IMR-90 (cell line): ENCODE data around the gene ITGB5. TPM values are rescaled to one million over a fixed set of nuclear protein-coding genes. Genes with fewer than 3 reads are reported as not detected.

Experiments
- ATAC-seq: fragments of 200-7000 bp; cut with Tn5 transposase; 2 replicates; pipeline ENCODE4 v1.9.1; 2020; ENCODE audit warnings: low read depth, mild to moderate bottlenecking, moderate library complexity
- BruUV-seq: library from RNA; stranded (reverse); fragments of 400-500 nt; replicated peaks from 2 replicates; lab custom pipeline; 2021; lab: Mats Ljungman, UMichigan
- CTCF ChIA-PET: fragments of 300-600 bp; formaldehyde crosslinking; extraction: SDS; loops from one replicate; lab custom pipeline; 2021; ENCODE audit warnings: antibody characterized with exemption; lab: Yijun Ruan, JAX
- POLR2A ChIA-PET: fragments of 300-600 bp; sonication (Branson Sonifier 250); formaldehyde crosslinking; loops from one replicate; lab custom pipeline; 2022; ENCODE audit warnings: antibody characterized with exemption; ENCODE audit not compliant: unreplicated experiment; lab: Charles Lee
- DNase-seq: peaks from one replicate; pipeline ENCODE4 v3.0.0; 2013
- H2AFZ ChIP-seq: replicated peaks from 2 replicates; pipeline ENCODE3; 2013; ENCODE audit warnings: low read length, mild to moderate bottlenecking; ENCODE audit not compliant: poor library complexity
- H2AK5ac ChIP-seq: 2 replicates; pipeline ENCODE4 v1.6.1; 2013; ENCODE audit warnings: low read depth, low read length, inconsistent platforms
- H2AK9ac ChIP-seq: replicated peaks from 2 replicates; pipeline ENCODE3; 2013; ENCODE audit warnings: mild to moderate bottlenecking, low read depth, low read length, moderate library complexity; ENCODE audit not compliant: poor library complexity
- H2BK120ac ChIP-seq: 2 replicates; pipeline ENCODE4 v1.6.1; 2013; ENCODE audit warnings: low read depth, low read length, inconsistent platforms
- H2BK15ac ChIP-seq: 3 replicates; pipeline ENCODE4 v1.6.1; 2013; ENCODE audit warnings: low read depth, low read length, inconsistent platforms
- H2BK20ac ChIP-seq: 2 replicates; pipeline ENCODE4 v1.6.1; 2013; ENCODE audit warnings: low read depth, mild to moderate bottlenecking, inconsistent platforms, low read length, moderate library complexity
- H2BK5ac ChIP-seq: 2 replicates; pipeline ENCODE4 v1.6.1; 2013; ENCODE audit warnings: mild to moderate bottlenecking, low read depth, low read length, inconsistent platforms; ENCODE audit not compliant: poor library complexity, severe bottlenecking
- H3K14ac ChIP-seq: replicated peaks from 2 replicates; pipeline ENCODE4 v1.6.1; 2013; ENCODE audit warnings: low read depth, low read length, inconsistent platforms
- H3K18ac ChIP-seq: 2 replicates; pipeline ENCODE4 v1.6.1; 2013; ENCODE audit warnings: low read depth, low read length, control low read depth
- H3K23ac ChIP-seq: 2 replicates; pipeline ENCODE4 v1.6.1; 2013; ENCODE audit warnings: low read depth, low read length, inconsistent platforms
- H3K27ac ChIP-seq: 2 replicates; pipeline ENCODE4 v1.5.1; 2013; ENCODE audit warnings: mild to moderate bottlenecking, control low read depth, low read length; ENCODE audit not compliant: insufficient read depth
- H3K27me3 ChIP-seq: 2 replicates; pipeline ENCODE4 v1.6.1; 2013; ENCODE audit warnings: low read length; ENCODE audit not compliant: control insufficient read depth, insufficient read depth
- H3K36me3 ChIP-seq: 2 replicates; pipeline ENCODE4 v1.6.1; 2013; ENCODE audit warnings: low read length, mixed read lengths; ENCODE audit not compliant: control insufficient read depth, insufficient read depth
- H3K4ac ChIP-seq: 2 replicates; pipeline ENCODE4 v1.6.1; 2013; ENCODE audit warnings: low read depth, low read length, inconsistent platforms
- H3K4me1 ChIP-seq: 2 replicates; pipeline ENCODE4 v1.6.1; 2013; ENCODE audit warnings: low read length, mixed read lengths; ENCODE audit not compliant: control insufficient read depth, insufficient read depth
- H3K4me2 ChIP-seq: 2 replicates; pipeline ENCODE4 v1.6.1; 2013; ENCODE audit warnings: low read depth, mild to moderate bottlenecking, control low read depth, low read length, moderate library complexity
- H3K4me3 ChIP-seq: 2 replicates; pipeline ENCODE4 v1.5.1; 2013; ENCODE audit warnings: low read depth, mild to moderate bottlenecking, control low read depth, low read length, moderate library complexity; ENCODE audit not compliant: insufficient read depth
- H3K56ac ChIP-seq: 2 replicates; pipeline ENCODE4 v1.6.1; 2013; ENCODE audit warnings: low read length, inconsistent platforms; ENCODE audit not compliant: insufficient read depth; ENCODE audit errors: extremely low read depth
- H3K79me1 ChIP-seq, 2 experiments: 2 replicates each; pipeline ENCODE4 v1.6.1; 2013; ENCODE audit warnings: low read length in 2 of 2, inconsistent platforms in 1 of 2, low read depth in 1 of 2
- H3K9ac ChIP-seq: 2 replicates; pipeline ENCODE4 v1.6.1; 2013; ENCODE audit warnings: low read depth, low read length, control low read depth
- H3K9me1 ChIP-seq: 2 replicates; pipeline ENCODE4 v1.6.1; 2013; ENCODE audit warnings: low read length, inconsistent platforms; ENCODE audit not compliant: insufficient read depth
- H3K9me3 ChIP-seq: 2 replicates; pipeline ENCODE4 v1.6.1; 2013; ENCODE audit warnings: low read length; ENCODE audit not compliant: control insufficient read depth, insufficient read depth
- H4K20me1 ChIP-seq: 2 replicates; pipeline ENCODE4 v1.6.1; 2013; ENCODE audit warnings: low read length, inconsistent platforms; ENCODE audit not compliant: insufficient read depth
- H4K5ac ChIP-seq: 2 replicates; pipeline ENCODE4 v1.6.1; 2013; ENCODE audit warnings: mild to moderate bottlenecking, low read depth, low read length, control low read depth
- H4K8ac ChIP-seq, 2 experiments: 2 replicates each; pipeline ENCODE4 v1.6.1; 2013; ENCODE audit warnings: low read depth in 2 of 2, low read length in 2 of 2, control low read depth in 1 of 2, inconsistent platforms in 1 of 2
- H4K91ac ChIP-seq: 2 replicates; pipeline ENCODE4 v1.6.1; 2013; ENCODE audit warnings: low read depth, low read length, inconsistent platforms; ENCODE audit not compliant: insufficient read depth
- CEBPB ChIP-seq: IDR thresholded peaks from 2 replicates; pipeline ENCODE4 v1.6.1; 2012; ENCODE audit warnings: low read depth, low read length, improper control_type of control experiment
- FOS ChIP-seq: fragments of 150-350 bp; IDR thresholded peaks from 2 replicates; pipeline ENCODE4 v1.6.1; 2016; ENCODE audit warnings: low read depth, low read length
- MAFK ChIP-seq: IDR thresholded peaks from 2 replicates; pipeline ENCODE4 v1.6.1; 2012; ENCODE audit warnings: low read depth, low read length, improper control_type of control experiment
- MAZ ChIP-seq: IDR thresholded peaks from 2 replicates; pipeline ENCODE4 v1.6.1; 2012; ENCODE audit warnings: low read depth, mild to moderate bottlenecking, low read length, improper control_type of control experiment, moderate library complexity, borderline replicate concordance
- NFE2L2 ChIP-seq: fragments of 150-350 bp; IDR thresholded peaks from 2 replicates; pipeline ENCODE4 v1.6.1; 2016; ENCODE audit warnings: low read depth, mild to moderate bottlenecking, low read length
- POLR2A ChIP-seq: IDR thresholded peaks from 2 replicates; pipeline ENCODE4 v1.6.1; 2012; ENCODE audit warnings: mild to moderate bottlenecking, low read depth, low read length
- RCOR1 ChIP-seq: IDR thresholded peaks from 2 replicates; pipeline ENCODE4 v1.6.1; 2012; ENCODE audit warnings: mild to moderate bottlenecking, low read length, improper control_type of control experiment; ENCODE audit not compliant: insufficient replicate concordance
- SMC3 ChIP-seq: fragments of 150-350 bp; IDR thresholded peaks from 2 replicates; pipeline ENCODE4 v1.6.1; 2016; ENCODE audit warnings: low read depth, mild to moderate bottlenecking, antibody characterized with exemption, low read length, moderate library complexity
- WGBS, 2 experiments: methylation state at CpG; one replicate each; pipeline versions ENCODE4 v1.1.5 to v1.1.7; 2013; ENCODE audit warnings: missing lambda C conversion rate in 2 of 2; ENCODE audit not compliant: insufficient read length in 1 of 2; ENCODE audit errors: extremely low coverage in 2 of 2; 5-methylcytosine and 5-hydroxymethylcytosine counted together
- dilution Hi-C: fragments of 300-500 bp; cut with HindIII; formaldehyde crosslinking; loops from one replicate; pipeline ENCODE4 v1.14.3; 2018; ENCODE audit warnings: low sequenced_read_pairs; ENCODE audit not compliant: unreplicated experiment
- in situ Hi-C: fragments of 300-500 bp; cut with MboI; formaldehyde crosslinking; loops from 3 replicates; pipeline ENCODE4 v1.14.3; 2019; ENCODE audit warnings: low sequenced_read_pairs, inconsistent platforms, mixed read lengths
- intact Hi-C: fragments of 100-400 bp; cut with micrococcal nuclease; formaldehyde crosslinking; loops from 2 replicates; pipeline ENCODE4 v1.10.0; 2022
- polyA plus RNA-seq, 3 experiments: library from polyadenylated mRNA; depleted of rRNA; stranded (reverse); fragments of >200 nt; gene quantifications; 2 replicates each; pipeline ENCODE4 v1.2.3, GENCODE V29; 2012; ENCODE audit warnings: low replicate concordance in 1 of 3
- total RNA-seq: library from RNA; depleted of rRNA; stranded (reverse); fragments of >200 nt; gene quantifications from 2 replicates; pipeline ENCODE4 v1.2.3, GENCODE V29; 2012

The ITGB5 gene
- total and polyA plus RNA-seq, 2 of the 4 experiments (the other 2 are of a cell fraction) = 85.0 to 101 TPM

- no peak overlapping the region for H2AK9ac ChIP-seq
- intact Hi-C loops (loop anchor here (5.0 kb wide), 1 partner anchor 42 kb away; no protein-coding TSS in a partner anchor), in situ Hi-C loops (no loop called here), dilution Hi-C loops (loop anchor here (25.0 kb wide), 1 partner anchor 117 kb away; the partner anchor contains the start of gene ITGB5)
- no peak overlapping the region for H2AK5ac ChIP-seq
- BruUV-seq = no TSS peak
- no peak overlapping the region for H4K5ac ChIP-seq
- H3K4me2 ChIP-seq = no peak overlapping the region
- H4K8ac ChIP-seq = peak overlapping the region in 1 of 2 experiments; percentile 13; a peak in 1 of 4 replicates
- no peak overlapping the region for H2BK120ac ChIP-seq
- ATAC-seq (no peak), DNase-seq (no peak)
- no peak overlapping the region for H2BK15ac ChIP-seq
- POLR2A ChIA-PET = no interaction called here
- 90% methylated on average over 5 of the region's 10 CpGs; no CpG with 5 or more reads in 1 of the 2 experiments for WGBS, 2 experiments
- no peaks in the 10 kb centered on the region for H3K27me3 ChIP-seq
- H2AFZ ChIP-seq = no peak overlapping the region
- peaks cover 19% of the 10 kb centered on the region for H3K9me1 ChIP-seq
- peaks cover 20% of the 10 kb centered on the region for H3K4me1 ChIP-seq
- H3K14ac ChIP-seq = no peak overlapping the region
- H3K27ac ChIP-seq = no peak overlapping the region
- peak overlapping the region; percentile 44; the same call in 1 of the 2 replicates for H3K23ac ChIP-seq
- H3K79me1 ChIP-seq = peaks cover 4 to 48% of the 10 kb centered on the region in 2 experiments; a peak in 3 of 4 replicates
- no peaks in the 10 kb centered on the region for H3K9me3 ChIP-seq
- H4K91ac ChIP-seq = no peak overlapping the region
- H3K18ac ChIP-seq = no peak overlapping the region
- CTCF ChIA-PET = no interaction called here
- no peak overlapping the region for H3K56ac ChIP-seq
- H2BK20ac ChIP-seq = no peak overlapping the region
- H3K36me3 ChIP-seq = peaks cover 30% of the 10 kb centered on the region
- no peak overlapping the region for H3K4me3 ChIP-seq
- H4K20me1 ChIP-seq = peaks cover 2% of the 10 kb centered on the region; the same call in 1 of the 2 replicates
- H2BK5ac ChIP-seq = no peak overlapping the region
- no peak overlapping the region for H3K4ac ChIP-seq
- H3K9ac ChIP-seq = no peak overlapping the region
- no peak for TF ChIP-seq FOS
- TF ChIP-seq RCOR1 = no peak
- no peak for TF ChIP-seq SMC3
- TF ChIP-seq MAZ = no peak
- TF ChIP-seq NFE2L2 = no peak
- no peak for TF ChIP-seq CEBPB
- TF ChIP-seq MAFK = no peak
- TF ChIP-seq POLR2A = no peak
Measured at GRCh38 chr3:124770336-124771082, 116.7 kb downstream of the ITGB5 start.
